A549 (cell line): ENCODE measurements around the gene C1orf21.

Experiments used
- CTCF ChIP-seq: fragments of >200 bp; sonication (Bioruptor Twin); formaldehyde crosslinking; IDR thresholded peaks from 3 replicates; pipeline ENCODE4 v1.5.1; 2016
- NFE2L2 ChIP-seq: fragments of 150-350 bp; conservative IDR thresholded peaks from 2 replicates; pipeline ENCODE4 v1.6.1; 2014; ENCODE audit warnings: low read length
- POLR2A ChIP-seq: IDR thresholded peaks from 2 replicates; pipeline ENCODE4 v1.6.1; 2012; ENCODE audit warnings: mild to moderate bottlenecking, low read length

- no peak for TF ChIP-seq CTCF
- TF ChIP-seq POLR2A, result 0 out of 2 replicates have a peak, but pooled peaks have one; percentile 10
- no peak for TF ChIP-seq NFE2L2
Measured at GRCh38 chr1:184635347-184635979, 248.6 kb downstream of the C1orf21 start.
